Esophagus muscularis mucosa (tissue), 4 donors: ENCODE results near the gene PLXNC1. TPM values are rescaled to one million over a fixed set of nuclear protein-coding genes. Genes with fewer than 3 reads are reported as not detected.

ENCODE experiments used
- DNase-seq: peaks from one replicate; pipeline ENCODE4 v3.0.0-alpha.2; 2017; ENCODE audit errors: extremely low spot score
- H3K27ac ChIP-seq, 4 donors: fragments of 200-600 bp; sonication (generic); replicated peaks in 1 of 4; 1 replicate in 3 of 4; 2 replicates in 1 of 4; pipeline ENCODE4 v1.5.1; 2016 to 2019; ENCODE audit warnings: mild to moderate bottlenecking in 1 of 4
- H3K27me3 ChIP-seq, 4 donors: fragments of 200-600 bp; sonication (generic); one replicate each; pipeline versions ENCODE4 v1.5.1 to v1.6.0; 2016 to 2019
- H3K36me3 ChIP-seq, 4 donors: fragments of 200-600 bp; sonication (generic); one replicate each; pipeline ENCODE4 v1.5.1; 2016 to 2019
- H3K4me1 ChIP-seq, 4 donors: fragments of 200-600 bp; sonication (generic); one replicate each; pipeline ENCODE4 v1.5.1; 2016 to 2019
- H3K4me3 ChIP-seq, 4 donors: fragments of 200-600 bp; sonication (generic); 1 replicate in 2 of 4; 2 replicates in 2 of 4; pipeline ENCODE4 v1.5.1; 2016 to 2019; ENCODE audit warnings: mild to moderate bottlenecking in 4 of 4, moderate library complexity in 1 of 4
- H3K9me3 ChIP-seq, 4 donors: fragments of 200-600 bp; sonication (generic); 1 replicate in 3 of 4; 2 replicates in 1 of 4; pipeline ENCODE4 v1.5.1; 2016 to 2019
- CTCF ChIP-seq, 3 experiments: fragments of 200-600 bp in 2 of 3; fragments of 450-650 bp in 1 of 3; sonication (generic) in 2 of 3; IDR thresholded peaks; one replicate each; pipeline ENCODE4 v1.5.1; 2017 to 2019; ENCODE audit warnings: antibody characterized with exemption in 3 of 3, mild to moderate bottlenecking in 2 of 3, moderate library complexity in 1 of 3
- EP300 ChIP-seq: sonication (generic); formaldehyde crosslinking; IDR thresholded peaks from one replicate; pipeline ENCODE4 v1.6.1; 2017; ENCODE audit warnings: antibody characterized with exemption
- POLR2A ChIP-seq: fragments of 450-650 bp; IDR thresholded peaks from one replicate; pipeline ENCODE4 v1.6.1; 2017; ENCODE audit warnings: antibody characterized with exemption, moderate library complexity, mild to moderate bottlenecking, low read depth
- POLR2AphosphoS5 ChIP-seq, 2 donors: sonication (generic); formaldehyde crosslinking; IDR thresholded peaks; one replicate each; pipeline ENCODE4 v1.6.1; 2017; ENCODE audit warnings: antibody characterized with exemption in 2 of 2
- WGBS: methylation state at CpG from one replicate; pipeline ENCODE4 v1.1.5; 2018; 5-methylcytosine and 5-hydroxymethylcytosine counted together
- intact Hi-C: fragments of 100-400 bp; cut with DNase I; formaldehyde crosslinking; loops from one replicate; pipeline ENCODE4 v1.15.1; 2023
- total RNA-seq, 4 donors: library from RNA; depleted of rRNA; stranded (reverse); fragments of >200 nt; gene quantifications; one replicate each; pipeline versions ENCODE4 v1.1.0 to v1.2.1, GENCODE V29; 2016

Gene PLXNC1
- total RNA-seq, 4 donors from 2014 or later, result 4.0 to 12.3 (median 7.4) TPM

DNA sequence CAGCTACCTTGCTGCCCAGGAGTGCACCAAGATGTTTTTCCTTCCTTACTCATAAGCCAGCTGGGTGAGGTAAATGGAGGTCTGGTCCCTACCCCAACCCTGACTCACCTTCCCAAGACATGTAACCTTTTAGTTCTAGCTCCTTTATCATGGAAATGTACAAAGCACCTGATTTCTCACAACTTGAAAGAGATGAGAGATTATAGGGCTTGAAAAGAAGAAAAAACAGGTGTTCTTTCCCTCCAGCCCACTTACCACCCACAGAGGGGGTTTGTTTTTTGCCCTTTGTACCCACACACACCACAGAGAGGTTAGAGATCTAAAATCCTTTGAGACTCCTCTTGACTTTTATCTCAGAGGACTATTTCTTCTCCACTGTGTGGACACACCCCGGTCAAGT lies 21.1 kb downstream of the PLXNC1 start:
- no peaks in the 10 kb centered on the region for H3K27me3 ChIP-seq
- H3K9me3 ChIP-seq, result no peaks in the 10 kb centered on the region
- WGBS, result 80% methylated on average over 1 of the region's 1 CpG
- intact Hi-C loops, result no loop called here
- no peak overlapping the region for H3K4me3 ChIP-seq
- H3K27ac ChIP-seq, result no peak overlapping the region
- DNase-seq, result no peak
- no peaks in the 10 kb centered on the region for H3K4me1 ChIP-seq
- H3K36me3 ChIP-seq, result no peaks in the 10 kb centered on the region
- TF ChIP-seq CTCF (IDR thresholded peaks at IDR 0.05) (no peak), POLR2A (no peak), POLR2AphosphoS5 (IDR thresholded peaks at IDR 0.05) (no peak), EP300 (no peak)

GRCh38 chr12:94169966-94170689 lies 21.8 kb downstream of the PLXNC1 start:
- intact Hi-C loops, result no loop called here
- Histone ChIP-seq H3K4me3 (no peak overlapping the region), H3K27ac (no peak overlapping the region), H3K4me1 (no peaks in the 10 kb centered on the region), H3K36me3 (no peaks in the 10 kb centered on the region), H3K27me3 (no peaks in the 10 kb centered on the region), H3K9me3 (no peaks in the 10 kb centered on the region)
- 90% methylated on average over 6 of the region's 6 CpGs for WGBS
- DNase-seq, result no peak
- TF ChIP-seq CTCF (IDR thresholded peaks at IDR 0.05) (no peak), POLR2A (no peak), POLR2AphosphoS5 (IDR thresholded peaks at IDR 0.05) (no peak), EP300 (no peak)

- Histone ChIP-seq H3K4me1 (no peaks in the 10 kb centered on the region), H3K36me3 (no peaks in the 10 kb centered on the region), H3K9me3 (no peaks in the 10 kb centered on the region), H3K27me3 (no peaks in the 10 kb centered on the region), H3K4me3 (no peak overlapping the region), H3K27ac (no peak overlapping the region)
- WGBS, result 97% methylated on average over 12 of the region's 14 CpGs
- no peak for DNase-seq
- TF ChIP-seq POLR2AphosphoS5 (IDR thresholded peaks at IDR 0.05) (no peak), POLR2A (no peak), CTCF (IDR thresholded peaks at IDR 0.05) (no peak), EP300 (no peak)
- intact Hi-C loops, result no loop called here
Observed at GRCh38 chr12:94170690-94171594, 22.6 kb downstream of the PLXNC1 start.

GRCh38 chr12:94171595-94171930 lies 23.2 kb downstream of the PLXNC1 start:
- no peak for DNase-seq
- H3K27ac ChIP-seq, result no peak overlapping the region
- H3K4me3 ChIP-seq, result no peak overlapping the region
- no peak for TF ChIP-seq CTCF (IDR thresholded peaks at IDR 0.05)
- no peak for TF ChIP-seq POLR2AphosphoS5 (IDR thresholded peaks at IDR 0.05)
- no peak for TF ChIP-seq EP300
- TF ChIP-seq POLR2A, result no peak
- H3K36me3 ChIP-seq, result no peaks in the 10 kb centered on the region
- no peaks in the 10 kb centered on the region for H3K9me3 ChIP-seq
- no peaks in the 10 kb centered on the region for H3K4me1 ChIP-seq
- H3K27me3 ChIP-seq, result no peaks in the 10 kb centered on the region
- intact Hi-C loops, result no loop called here
- 95% methylated on average over 5 of the region's 5 CpGs for WGBS
